ENCODE results near the gene ZNF511. TPM values are rescaled to one million over a fixed set of nuclear protein-coding genes. Genes with fewer than 3 reads are reported as not detected.

Gene ZNF511
- polyA plus RNA-seq, 1 experiment = 32.9 TPM

- H3K4me3 ChIP-seq (ENCODE audit: low read depth, low read length) = no peak overlapping the region
- no peak for TF ChIP-seq CTCF (IDR thresholded peaks at IDR 0.05; ENCODE audit: insufficient read depth, low read depth, low read length)
- ChIA-PET POLR2A (no interaction called here), CTCF (interaction anchor here (0.7 to 2.5 kb wide), 2 partner anchors 24 to 48 kb away, joined by 3 to 6 read pairs; no protein-coding TSS in a partner anchor)
- H3K27me3 ChIP-seq (ENCODE audit: control insufficient read depth, insufficient read depth, low read length) = no peaks in the 10 kb centered on the region
- H3K36me3 ChIP-seq (ENCODE audit: control insufficient read depth, insufficient read depth, low read length) = peaks cover 18% of the 10 kb centered on the region
- no peak for DNase-seq (ENCODE audit: low read depth)
These were observed 2.6 kb upstream of the ZNF511 start for GRCh38 chr10:133306097-133306476.

GRCh38 chr10:133306941-133307379 lies 1.8 kb upstream of the ZNF511 start:
- H3K4me3 ChIP-seq (ENCODE audit: low read depth, low read length) = no peak overlapping the region
- DNase-seq (ENCODE audit: low read depth) = no peak
- no peaks in the 10 kb centered on the region for H3K27me3 ChIP-seq (ENCODE audit: control insufficient read depth, insufficient read depth, low read length)
- ChIA-PET CTCF (interaction anchor here (0.7 to 2.5 kb wide), 14 partner anchors 11 to 345 kb away, joined by 3 to 8 read pairs (median 4); partner anchors contain the start of gene PRAP1), POLR2A (no interaction called here)
- H3K36me3 ChIP-seq (ENCODE audit: control insufficient read depth, insufficient read depth, low read length) = peaks cover 22% of the 10 kb centered on the region
- TF ChIP-seq CTCF (IDR thresholded peaks at IDR 0.05; ENCODE audit: insufficient read depth, low read depth, low read length) = no peak

- CTCF ChIA-PET = interaction anchor here (0.6 to 2.5 kb wide), 16 partner anchors 11 to 346 kb away, joined by 3 to 8 read pairs (median 4); partner anchors contain the start of gene PRAP1
- POLR2A ChIA-PET = no interaction called here
- TF ChIP-seq CTCF (IDR thresholded peaks at IDR 0.05; ENCODE audit: insufficient read depth, low read depth, low read length) = peak; percentile 85
- DNase-seq (ENCODE audit: low read depth) = no peak
- Histone ChIP-seq H3K4me3 (ENCODE audit: low read depth, low read length) (peak overlapping the region; percentile 98), H3K27me3 (ENCODE audit: control insufficient read depth, insufficient read depth, low read length) (no peaks in the 10 kb centered on the region), H3K36me3 (ENCODE audit: control insufficient read depth, insufficient read depth, low read length) (peaks cover 21% of the 10 kb centered on the region)
These were observed 816 bp upstream of the ZNF511 start for GRCh38 chr10:133307776-133308420.

- Histone ChIP-seq H3K27me3 (ENCODE audit: control insufficient read depth, insufficient read depth, low read length) (no peaks in the 10 kb centered on the region), H3K36me3 (ENCODE audit: control insufficient read depth, insufficient read depth, low read length) (peaks cover 19% of the 10 kb centered on the region), H3K4me3 (ENCODE audit: low read depth, low read length) (peak overlapping the region; percentile 98)
- ChIA-PET POLR2A (no interaction called here), CTCF (no interaction called here)
- DNase-seq (ENCODE audit: low read depth) = peak; percentile 37
- no peak for TF ChIP-seq CTCF (IDR thresholded peaks at IDR 0.05; ENCODE audit: insufficient read depth, low read depth, low read length)
These were observed 496 bp downstream of the ZNF511 start for GRCh38 chr10:133309100-133309719.

GRCh38 chr10:133309720-133310398 lies 1.1 kb downstream of the ZNF511 start:
- H3K27me3 ChIP-seq (ENCODE audit: control insufficient read depth, insufficient read depth, low read length) = no peaks in the 10 kb centered on the region
- no peak overlapping the region for H3K4me3 ChIP-seq (ENCODE audit: low read depth, low read length)
- ChIA-PET POLR2A (no interaction called here), CTCF (interaction anchor here (0.6 to 1.0 kb wide), 3 partner anchors 9 to 263 kb away, joined by 3 read pairs; no protein-coding TSS in a partner anchor)
- DNase-seq (ENCODE audit: low read depth) = no peak
- peaks cover 19% of the 10 kb centered on the region for H3K36me3 ChIP-seq (ENCODE audit: control insufficient read depth, insufficient read depth, low read length)
- TF ChIP-seq CTCF (IDR thresholded peaks at IDR 0.05; ENCODE audit: insufficient read depth, low read depth, low read length) = no peak

Data from BJ (cell line).